A549 (cell line): ENCODE results near the gene HS6ST1. TPM values are rescaled to one million over a fixed set of nuclear protein-coding genes. Genes with fewer than 3 reads are reported as not detected.

ENCODE experiments used
- ATAC-seq, 2 experiments: fragments of 200-7000 bp in 1 of 2; fragments of >200 bp in 1 of 2; cut with Nextera tagmentation in 1 of 2; cut with Tn5 transposase in 1 of 2; 3 replicates each; pipeline versions ENCODE4 v1.8.0 to v1.9.1; 2018 to 2020; ENCODE audit warnings: mild to moderate bottlenecking in 1 of 2, moderate library complexity in 1 of 2
- CTCF ChIA-PET: fragments of 300-600 bp; sonication (Branson Sonifier 250); formaldehyde crosslinking; extraction: SDS; loops from one replicate; lab custom pipeline; 2021; ENCODE audit warnings: antibody characterized with exemption, inconsistent platforms; lab: Yijun Ruan, JAX
- POLR2A ChIA-PET: fragments of 350-600 bp; formaldehyde crosslinking; extraction: SDS; loops from one replicate; lab custom pipeline; 2021; ENCODE audit warnings: antibody characterized with exemption, inconsistent platforms; lab: Yijun Ruan, JAX
- DNase-seq, 2 experiments: peaks; one replicate each; pipeline versions ENCODE4 v3.0.0 to v3.0.0-alpha.2; 2011 to 2016; ENCODE audit warnings: low read depth in 1 of 2, low spot score in 1 of 2
- FAIRE-seq: peaks from 2 replicates; lab custom pipeline; 2011; peaks lifted over from hg19 to GRCh38; lab: Jason Lieb, UNC
- H3K27ac ChIP-seq, 2 experiments: fragments of >200 bp; sonication (Bioruptor Twin); formaldehyde crosslinking; 3 replicates each; pipeline ENCODE4 v1.5.1; 2016 to 2017
- H3K4me1 ChIP-seq: fragments of >200 bp; sonication (Bioruptor Twin); formaldehyde crosslinking; 3 replicates; pipeline ENCODE4 v1.6.1; 2016
- H3K4me2 ChIP-seq: fragments of >200 bp; sonication (Bioruptor Twin); formaldehyde crosslinking; 3 replicates; pipeline ENCODE4 v1.6.1; 2016
- H3K4me3 ChIP-seq: fragments of >200 bp; sonication (Bioruptor Twin); formaldehyde crosslinking; 3 replicates; pipeline ENCODE4 v1.5.1; 2016
- H3K9me3 ChIP-seq: fragments of >200 bp; sonication (Bioruptor Twin); formaldehyde crosslinking; 3 replicates; pipeline ENCODE4 v1.6.1; 2016
- BHLHE40 ChIP-seq: IDR thresholded peaks from 2 replicates; pipeline ENCODE4 v1.6.1; 2012; ENCODE audit warnings: low read depth, low read length, inconsistent platforms
- EHMT2 ChIP-seq: fragments of 200-600 bp; sonication (generic); IDR thresholded peaks from 2 replicates; pipeline ENCODE4 v1.6.1; 2016; ENCODE audit warnings: antibody characterized with exemption, low read depth, mild to moderate bottlenecking, moderate library complexity
- FOSB ChIP-seq: fragments of 250-450 bp; sonication (Bioruptor Pico); IDR thresholded peaks from 2 replicates; pipeline ENCODE4 v1.5.0; 2020; ENCODE audit warnings: mild to moderate bottlenecking, moderate library complexity
- FOSL2 ChIP-seq, 2 experiments: fragments of 450-650 bp in 1 of 2; fragments of >200 bp in 1 of 2; sonication (Bioruptor Twin) in 1 of 2; formaldehyde crosslinking; IDR thresholded peaks; 2 replicates each; pipeline versions ENCODE4 v1.5.0 to v1.6.1; 2016 to 2020; ENCODE audit warnings: mild to moderate bottlenecking in 1 of 2, moderate library complexity in 1 of 2
- HEYL ChIP-seq: fragments of 250-450 bp; sonication (Bioruptor Pico); IDR thresholded peaks from 2 replicates; pipeline ENCODE4 v1.8.0; 2021; ENCODE audit warnings: mild to moderate bottlenecking, moderate library complexity
- JUN ChIP-seq, 2 experiments: fragments of >200 bp; sonication (Bioruptor Twin); formaldehyde crosslinking; IDR thresholded peaks; 2 replicates in 1 of 2; 3 replicates in 1 of 2; pipeline ENCODE4 v1.6.1; 2016 to 2017
- MAFK ChIP-seq: fragments of 450-650 bp; IDR thresholded peaks from 2 replicates; pipeline ENCODE4 v1.6.1; 2014; ENCODE audit not compliant: partially characterized antibody
- NFE2L2 ChIP-seq: fragments of 150-350 bp; conservative IDR thresholded peaks from 2 replicates; pipeline ENCODE4 v1.6.1; 2014; ENCODE audit warnings: low read length
- NPAS2 ChIP-seq: fragments of 250-450 bp; sonication (Bioruptor Pico); IDR thresholded peaks from 2 replicates; pipeline ENCODE4 v1.8.0; 2022; ENCODE audit warnings: mild to moderate bottlenecking, moderate library complexity, borderline replicate concordance
- PHF8 ChIP-seq: fragments of 200-600 bp; sonication (generic); IDR thresholded peaks from 2 replicates; pipeline ENCODE4 v1.6.1; 2016; ENCODE audit warnings: low read depth, mild to moderate bottlenecking, antibody characterized with exemption, moderate library complexity, borderline replicate concordance
- POLR2AphosphoS2 ChIP-seq: conservative IDR thresholded peaks from 2 replicates; pipeline ENCODE4 v1.6.1; 2012; ENCODE audit warnings: low read length, improper control_type of control experiment, inconsistent platforms
- RARB ChIP-seq: fragments of 250-450 bp; sonication (Bioruptor Pico); IDR thresholded peaks from 2 replicates; pipeline ENCODE4 v1.8.0; 2021; ENCODE audit warnings: mild to moderate bottlenecking, moderate library complexity
- SMC3 ChIP-seq: fragments of >200 bp; sonication (Bioruptor Twin); formaldehyde crosslinking; IDR thresholded peaks from 3 replicates; pipeline ENCODE4 v1.6.1; 2018; ENCODE audit warnings: inconsistent platforms
- TP53 ChIP-seq: fragments of 250-450 bp; sonication (Bioruptor Pico); IDR thresholded peaks from 2 replicates; pipeline ENCODE4 v1.5.0; 2021; ENCODE audit warnings: mild to moderate bottlenecking, moderate library complexity
- ZC3H11A ChIP-seq: fragments of 450-650 bp; IDR thresholded peaks from 2 replicates; pipeline ENCODE4 v1.6.1; 2014; ENCODE audit warnings: antibody characterized with exemption, mild to moderate bottlenecking
- ZFP36 ChIP-seq: fragments of 450-650 bp; IDR thresholded peaks from 2 replicates; pipeline ENCODE4 v1.6.1; 2014; ENCODE audit warnings: borderline replicate concordance; ENCODE audit not compliant: partially characterized antibody
- ZNF302 ChIP-seq: fragments of 250-450 bp; sonication (Bioruptor Pico); IDR thresholded peaks from 2 replicates; pipeline ENCODE4 v1.9.0; 2021; ENCODE audit warnings: inconsistent platforms, mild to moderate bottlenecking, moderate library complexity
- WGBS: methylation state at CpG from one replicate; pipeline ENCODE4 v1.1.6; 2017; ENCODE audit errors: missing lambda C conversion rate; 5-methylcytosine and 5-hydroxymethylcytosine counted together
- polyA plus RNA-seq, 4 experiments: library from polyadenylated mRNA; depleted of rRNA in 3 of 4; stranded (reverse); fragments of >200 nt; fragmentation: RNase III in 1 of 4; extraction: RNeasy Plus Mini Kit Qiagen cat#74134 plus additional on column Dnase treatment in 1 of 4; gene quantifications; 2 replicates in 3 of 4; 3 replicates in 1 of 4; pipeline ENCODE4 v1.2.3, GENCODE V29; 2011 to 2017
- TF ChIP-seq, protein P1 (sequence below): fragments of 200-600 bp; sonication (generic); IDR thresholded peaks from 2 replicates; pipeline ENCODE4 v1.6.1; 2016; ENCODE audit warnings: antibody characterized with exemption, mild to moderate bottlenecking, moderate library complexity
- TF ChIP-seq, protein P2 (sequence below): fragments of 150-350 bp; IDR thresholded peaks from 2 replicates; pipeline ENCODE4 v1.6.1; 2014; ENCODE audit warnings: low read depth, mild to moderate bottlenecking, low read length
- TF ChIP-seq, protein P3 (sequence below): fragments of >200 bp; sonication (Bioruptor Twin); formaldehyde crosslinking; IDR thresholded peaks from 3 replicates; pipeline ENCODE4 v1.5.1; 2016

HS6ST1 gene
- polyA plus RNA-seq, 2 of the 4 experiments (the other 2 are of a cell fraction), result 3.8 to 11.6 TPM

DNA sequence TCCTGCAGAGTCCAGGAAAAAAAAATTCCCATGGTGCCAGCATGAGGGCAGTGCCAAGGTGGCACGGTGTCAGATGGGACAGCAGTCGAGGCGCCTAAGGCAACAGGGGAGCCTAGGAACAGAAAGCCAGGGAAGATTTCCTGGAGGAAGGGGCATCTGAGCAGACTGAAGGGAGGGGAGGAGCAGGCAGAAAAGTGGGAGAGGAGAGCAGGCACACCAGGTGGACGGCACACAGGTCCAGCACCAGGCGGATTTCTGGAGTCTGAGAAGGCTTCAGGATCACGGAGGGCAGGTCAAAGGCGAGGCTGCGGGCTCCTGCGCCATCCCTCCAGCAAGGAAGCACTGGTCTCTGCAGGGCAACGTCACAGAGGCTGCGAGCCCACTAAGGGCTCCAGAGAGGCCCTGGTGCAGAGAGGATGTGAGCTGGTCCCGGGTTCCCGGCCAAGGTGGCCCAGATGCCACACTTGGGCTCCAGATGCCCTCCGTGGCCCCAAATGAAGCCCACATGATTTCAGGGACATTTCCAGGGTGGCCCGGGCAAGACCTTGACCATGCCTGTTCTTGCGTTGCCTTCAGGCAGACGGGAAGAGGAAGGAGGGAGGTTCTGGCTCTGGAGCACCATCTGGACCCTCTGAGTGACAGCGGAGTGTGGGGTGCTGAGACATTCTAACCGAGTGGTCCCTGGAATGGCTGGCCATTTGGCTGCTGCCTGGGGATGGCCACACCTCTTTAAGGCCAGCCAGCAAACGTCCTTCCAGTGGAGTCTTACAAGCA lies 4.1 kb downstream of the HS6ST1 start:
- H3K9me3 ChIP-seq, result no peaks in the 10 kb centered on the region
- CTCF ChIA-PET, result no interaction called here
- DNase-seq (no peak), ATAC-seq (no peak), FAIRE-seq (no peak)
- H3K27ac ChIP-seq, result no peak overlapping the region
- H3K4me1 ChIP-seq, result peaks cover 13% of the 10 kb centered on the region
- TF ChIP-seq FOSB (CRISPR knock-in tag) (no peak), POLR2AphosphoS2 (no peak), RARB (CRISPR knock-in tag) (no peak), HEYL (no peak), BHLHE40 (no peak)
- TF ChIP-seq, protein P1, sequence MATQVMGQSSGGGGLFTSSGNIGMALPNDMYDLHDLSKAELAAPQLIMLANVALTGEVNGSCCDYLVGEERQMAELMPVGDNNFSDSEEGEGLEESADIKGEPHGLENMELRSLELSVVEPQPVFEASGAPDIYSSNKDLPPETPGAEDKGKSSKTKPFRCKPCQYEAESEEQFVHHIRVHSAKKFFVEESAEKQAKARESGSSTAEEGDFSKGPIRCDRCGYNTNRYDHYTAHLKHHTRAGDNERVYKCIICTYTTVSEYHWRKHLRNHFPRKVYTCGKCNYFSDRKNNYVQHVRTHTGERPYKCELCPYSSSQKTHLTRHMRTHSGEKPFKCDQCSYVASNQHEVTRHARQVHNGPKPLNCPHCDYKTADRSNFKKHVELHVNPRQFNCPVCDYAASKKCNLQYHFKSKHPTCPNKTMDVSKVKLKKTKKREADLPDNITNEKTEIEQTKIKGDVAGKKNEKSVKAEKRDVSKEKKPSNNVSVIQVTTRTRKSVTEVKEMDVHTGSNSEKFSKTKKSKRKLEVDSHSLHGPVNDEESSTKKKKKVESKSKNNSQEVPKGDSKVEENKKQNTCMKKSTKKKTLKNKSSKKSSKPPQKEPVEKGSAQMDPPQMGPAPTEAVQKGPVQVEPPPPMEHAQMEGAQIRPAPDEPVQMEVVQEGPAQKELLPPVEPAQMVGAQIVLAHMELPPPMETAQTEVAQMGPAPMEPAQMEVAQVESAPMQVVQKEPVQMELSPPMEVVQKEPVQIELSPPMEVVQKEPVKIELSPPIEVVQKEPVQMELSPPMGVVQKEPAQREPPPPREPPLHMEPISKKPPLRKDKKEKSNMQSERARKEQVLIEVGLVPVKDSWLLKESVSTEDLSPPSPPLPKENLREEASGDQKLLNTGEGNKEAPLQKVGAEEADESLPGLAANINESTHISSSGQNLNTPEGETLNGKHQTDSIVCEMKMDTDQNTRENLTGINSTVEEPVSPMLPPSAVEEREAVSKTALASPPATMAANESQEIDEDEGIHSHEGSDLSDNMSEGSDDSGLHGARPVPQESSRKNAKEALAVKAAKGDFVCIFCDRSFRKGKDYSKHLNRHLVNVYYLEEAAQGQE, result no peak
- no peak overlapping the region for H3K4me3 ChIP-seq
- POLR2A ChIA-PET, result no interaction called here
- 91% methylated on average over 20 of the region's 20 CpGs for WGBS
- no peak overlapping the region for H3K4me2 ChIP-seq

DNA sequence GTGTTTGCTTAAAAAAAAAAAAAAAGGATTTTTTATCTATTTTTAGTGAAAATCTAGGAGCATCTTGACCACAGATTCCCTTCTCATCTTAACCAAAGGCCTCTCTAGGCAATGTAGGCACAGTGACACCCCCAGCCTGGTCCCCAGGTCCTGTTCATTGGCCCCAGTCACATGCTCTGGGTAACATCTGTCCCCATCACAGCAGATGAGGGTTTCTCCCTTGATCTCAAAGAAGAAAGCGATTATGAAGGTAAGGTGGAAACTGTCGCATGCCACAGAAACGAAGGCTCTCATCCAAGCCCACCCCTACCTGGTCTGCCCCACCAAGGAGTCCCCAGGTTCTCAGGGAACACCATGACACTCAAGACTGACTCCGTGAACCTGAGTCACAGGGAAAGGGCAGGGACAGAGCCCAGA lies 4.7 kb downstream of the HS6ST1 start:
- no peak overlapping the region for H3K4me2 ChIP-seq
- H3K9me3 ChIP-seq, result no peaks in the 10 kb centered on the region
- ChIA-PET POLR2A (no interaction called here), CTCF (interaction anchor here (0.5 kb wide), 1 partner anchor 35 kb away, joined by 4 read pairs; no protein-coding TSS in a partner anchor)
- DNase-seq (no peak), FAIRE-seq (no peak), ATAC-seq (no peak)
- H3K4me1 ChIP-seq, result peaks cover 13% of the 10 kb centered on the region
- TF ChIP-seq ZNF302 (CRISPR knock-in tag) (no peak), EHMT2 (no peak), ZC3H11A (no peak), NFE2L2 (no peak)
- TF ChIP-seq, protein P2, sequence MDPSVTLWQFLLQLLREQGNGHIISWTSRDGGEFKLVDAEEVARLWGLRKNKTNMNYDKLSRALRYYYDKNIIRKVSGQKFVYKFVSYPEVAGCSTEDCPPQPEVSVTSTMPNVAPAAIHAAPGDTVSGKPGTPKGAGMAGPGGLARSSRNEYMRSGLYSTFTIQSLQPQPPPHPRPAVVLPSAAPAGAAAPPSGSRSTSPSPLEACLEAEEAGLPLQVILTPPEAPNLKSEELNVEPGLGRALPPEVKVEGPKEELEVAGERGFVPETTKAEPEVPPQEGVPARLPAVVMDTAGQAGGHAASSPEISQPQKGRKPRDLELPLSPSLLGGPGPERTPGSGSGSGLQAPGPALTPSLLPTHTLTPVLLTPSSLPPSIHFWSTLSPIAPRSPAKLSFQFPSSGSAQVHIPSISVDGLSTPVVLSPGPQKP, result no peak
- no peak overlapping the region for H3K27ac ChIP-seq
- H3K4me3 ChIP-seq, result no peak overlapping the region
- WGBS, result 84% methylated on average over 4 of the region's 4 CpGs

DNA sequence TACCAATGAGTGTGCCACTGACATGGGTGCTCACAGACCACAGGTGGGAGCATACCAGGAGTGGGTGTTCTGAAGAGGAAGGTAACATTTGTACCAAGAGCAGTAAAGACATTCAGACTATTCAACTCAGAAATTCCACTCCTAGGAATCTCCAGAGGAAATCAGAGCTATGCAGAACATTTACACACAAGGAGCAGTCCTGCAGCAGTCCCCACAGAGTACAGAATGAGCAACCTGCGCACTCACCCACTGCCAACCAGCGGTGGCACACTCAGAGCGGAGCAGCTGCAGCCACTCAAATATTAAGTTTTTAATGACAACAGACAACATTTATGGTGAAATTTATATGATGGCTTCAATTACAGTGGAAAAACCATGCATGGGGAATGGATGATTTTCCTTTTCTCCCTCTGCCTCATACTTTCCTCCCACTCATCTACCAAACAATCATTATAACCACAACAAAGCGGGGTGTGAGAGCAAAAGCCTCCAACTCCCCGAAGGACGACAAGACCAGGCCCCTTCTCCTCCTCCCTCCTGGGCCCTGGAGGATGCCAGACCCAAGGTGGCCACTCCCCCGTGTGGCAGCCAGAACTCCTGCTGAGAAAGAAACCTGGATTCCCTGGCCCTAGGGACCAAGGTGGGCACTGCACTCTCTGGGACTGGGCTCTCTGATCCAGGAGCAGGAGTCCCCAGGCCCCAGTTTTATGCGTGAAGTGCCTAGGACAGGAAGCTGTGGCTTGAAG lies 5.4 kb downstream of the HS6ST1 start:
- FAIRE-seq (no peak), ATAC-seq (peak; percentile 62 to 84; a peak in 4 of 6 replicates), DNase-seq (peak; percentile 44 to 67)
- Histone ChIP-seq H3K27ac (no peak overlapping the region), H3K9me3 (no peaks in the 10 kb centered on the region)
- TF ChIP-seq MAFK (no peak), PHF8 (no peak), NPAS2 (no peak), FOSL2 (IDR thresholded peaks at IDR 0.05) (no peak), FOSL2 (CRISPR knock-in tag; IDR thresholded peaks at IDR 0.05) (no peak), ZFP36 (no peak), SMC3 (no peak), TP53 (CRISPR knock-in tag) (no peak), JUN (IDR thresholded peaks at IDR 0.05) (no peak), FOSB (CRISPR knock-in tag) (no peak)
- TF ChIP-seq, protein P3, sequence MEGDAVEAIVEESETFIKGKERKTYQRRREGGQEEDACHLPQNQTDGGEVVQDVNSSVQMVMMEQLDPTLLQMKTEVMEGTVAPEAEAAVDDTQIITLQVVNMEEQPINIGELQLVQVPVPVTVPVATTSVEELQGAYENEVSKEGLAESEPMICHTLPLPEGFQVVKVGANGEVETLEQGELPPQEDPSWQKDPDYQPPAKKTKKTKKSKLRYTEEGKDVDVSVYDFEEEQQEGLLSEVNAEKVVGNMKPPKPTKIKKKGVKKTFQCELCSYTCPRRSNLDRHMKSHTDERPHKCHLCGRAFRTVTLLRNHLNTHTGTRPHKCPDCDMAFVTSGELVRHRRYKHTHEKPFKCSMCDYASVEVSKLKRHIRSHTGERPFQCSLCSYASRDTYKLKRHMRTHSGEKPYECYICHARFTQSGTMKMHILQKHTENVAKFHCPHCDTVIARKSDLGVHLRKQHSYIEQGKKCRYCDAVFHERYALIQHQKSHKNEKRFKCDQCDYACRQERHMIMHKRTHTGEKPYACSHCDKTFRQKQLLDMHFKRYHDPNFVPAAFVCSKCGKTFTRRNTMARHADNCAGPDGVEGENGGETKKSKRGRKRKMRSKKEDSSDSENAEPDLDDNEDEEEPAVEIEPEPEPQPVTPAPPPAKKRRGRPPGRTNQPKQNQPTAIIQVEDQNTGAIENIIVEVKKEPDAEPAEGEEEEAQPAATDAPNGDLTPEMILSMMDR, result no peak
- TF ChIP-seq, all 56 proteins: peak for 0
- Histone ChIP-seq H3K4me2 (no peak overlapping the region), H3K4me1 (peaks cover 13% of the 10 kb centered on the region), H3K4me3 (no peak overlapping the region)
- 76% methylated on average over 8 of the region's 8 CpGs for WGBS
- ChIA-PET CTCF (interaction anchor here (0.5 to 0.6 kb wide), 2 partner anchors 34 to 230 kb away, joined by 3 to 4 read pairs; no protein-coding TSS in a partner anchor), POLR2A (no interaction called here)
